Right hindlimb (tissue), 1 donor: ENCODE measurements around the gene MAP3K20.
"Not testable (repeated sequence)": the region's sequence is repeated elsewhere in the genome, so short reads cannot be mapped to it uniquely, and the experiment has no call there.

Experiments used
- DNase-seq: peaks from one replicate; pipeline ENCODE4 v3.0.0-alpha.2; 2018

MAP3K20 gene

DNA sequence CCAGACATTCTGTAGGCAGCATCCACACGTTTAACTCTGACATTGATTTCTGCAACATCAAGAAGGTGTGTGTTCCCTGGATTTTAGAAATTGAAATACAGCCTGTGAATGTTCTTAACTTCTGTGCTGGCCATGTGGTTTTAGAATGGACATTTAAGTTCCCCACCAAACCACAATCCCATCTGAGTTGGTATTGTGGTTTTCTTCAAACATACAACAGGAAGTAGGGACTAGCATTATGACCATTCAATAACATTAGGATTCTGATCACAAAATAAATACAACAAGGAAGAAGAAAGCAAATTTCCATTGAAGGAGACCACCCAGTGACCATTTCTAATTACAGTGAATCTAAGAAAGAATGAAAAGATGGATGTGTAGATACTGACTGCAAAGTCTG lies 51.2 kb downstream of the MAP3K20 start:
- DNase-seq, result no peak

DNA sequence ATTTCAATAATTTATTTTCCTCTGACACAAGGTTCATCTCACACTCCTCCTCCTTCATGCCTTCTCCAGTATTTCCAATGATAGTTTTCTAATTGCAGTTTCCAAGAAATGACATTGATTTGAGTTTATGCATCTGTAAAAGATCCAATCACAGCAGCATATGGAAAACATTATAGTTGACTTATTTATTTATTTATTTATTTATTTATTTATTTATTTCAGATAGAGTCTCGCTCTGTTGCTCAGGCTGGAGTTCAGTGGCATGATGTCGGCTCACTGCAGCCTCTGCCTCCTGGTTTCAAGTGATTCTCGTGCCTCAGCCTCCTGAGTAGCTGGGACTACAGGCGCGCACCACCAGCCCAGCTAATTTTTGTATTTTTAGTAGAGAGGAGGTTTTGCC lies 52.5 kb downstream of the MAP3K20 start:
- DNase-seq, result not testable (repeated sequence)

DNA sequence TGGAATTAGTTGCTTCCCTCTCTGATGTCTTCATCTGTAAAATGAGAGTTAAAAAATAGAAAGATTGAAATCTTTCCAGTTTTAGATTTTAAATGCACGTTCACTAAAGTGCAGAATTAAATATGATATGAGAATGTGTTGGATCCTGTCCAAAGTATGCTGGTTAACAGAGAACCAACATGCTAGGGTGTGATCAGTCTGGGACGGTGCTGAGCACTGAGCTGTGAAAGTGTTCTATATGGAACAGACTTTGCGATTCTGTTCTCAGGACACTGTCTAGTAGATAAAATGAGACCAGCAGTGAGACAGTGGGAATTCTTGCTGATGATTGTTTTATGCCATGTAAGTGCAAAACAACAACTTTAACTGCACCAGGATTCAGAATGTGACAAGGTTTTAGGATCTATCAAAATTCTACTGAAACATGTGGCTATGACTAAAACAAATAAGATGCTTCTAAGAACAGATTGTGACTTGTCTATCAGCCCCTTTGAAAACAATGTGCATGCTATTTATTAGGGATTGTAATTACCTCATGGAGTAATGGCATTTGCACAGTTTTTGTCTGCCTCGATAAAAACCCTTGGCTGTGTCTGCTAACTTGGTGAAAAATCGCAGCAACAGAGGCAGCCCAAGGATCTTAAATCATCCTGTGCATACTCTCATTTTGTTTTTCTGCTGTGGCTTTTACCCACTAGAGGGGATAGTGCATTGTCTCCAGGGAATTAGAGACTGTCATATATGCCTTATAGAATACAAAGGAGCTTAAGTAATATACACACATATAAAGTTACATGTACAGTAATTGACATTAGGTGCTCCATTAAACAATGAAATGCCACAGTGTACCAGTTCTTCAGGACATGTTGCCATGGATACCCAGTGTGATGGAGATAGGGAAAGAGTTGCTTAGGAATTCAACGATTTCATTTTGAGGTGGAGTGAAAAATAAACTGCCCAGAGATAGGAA lies 55.1 kb downstream of the MAP3K20 start:
- no peak for DNase-seq

DNA sequence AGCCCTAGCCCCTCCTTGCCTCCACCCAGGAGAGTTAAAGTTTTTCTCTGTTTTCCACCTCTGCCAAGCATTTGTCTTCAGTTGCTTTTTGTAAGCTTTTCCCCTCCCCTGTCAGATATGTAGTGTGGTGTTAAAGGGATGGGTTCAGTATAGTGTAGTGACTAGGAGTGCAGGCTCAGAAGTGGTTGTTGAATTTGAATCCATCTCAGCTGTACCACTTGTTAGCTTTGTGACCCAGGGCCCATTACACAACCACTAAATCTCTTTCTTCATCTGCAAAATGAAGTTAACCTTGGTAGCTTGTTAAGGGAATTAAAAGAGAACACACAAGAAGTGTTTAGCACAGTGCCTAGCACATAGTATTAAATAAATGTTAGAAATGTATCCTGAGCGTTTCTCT lies 56.9 kb downstream of the MAP3K20 start:
- no peak for DNase-seq

DNA sequence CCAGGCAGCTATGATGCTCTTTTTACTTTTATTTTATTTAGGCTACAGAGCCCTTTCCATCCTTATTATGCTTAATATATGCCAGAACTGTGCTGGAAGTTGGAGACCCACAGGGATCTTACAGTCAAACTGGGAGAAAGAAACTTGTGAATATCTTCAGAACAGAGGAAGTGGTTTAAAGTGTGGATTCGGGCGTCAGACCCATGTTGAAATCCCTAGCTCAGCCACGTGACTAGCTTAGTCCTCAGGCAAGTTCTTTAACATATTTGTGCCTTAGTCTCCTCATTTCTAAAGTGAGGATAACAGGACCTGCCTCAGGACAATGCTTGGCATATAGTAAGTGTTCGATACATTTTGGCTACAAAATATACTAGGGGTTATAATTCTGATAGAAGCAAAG lies 59.1 kb downstream of the MAP3K20 start:
- no peak for DNase-seq

DNA sequence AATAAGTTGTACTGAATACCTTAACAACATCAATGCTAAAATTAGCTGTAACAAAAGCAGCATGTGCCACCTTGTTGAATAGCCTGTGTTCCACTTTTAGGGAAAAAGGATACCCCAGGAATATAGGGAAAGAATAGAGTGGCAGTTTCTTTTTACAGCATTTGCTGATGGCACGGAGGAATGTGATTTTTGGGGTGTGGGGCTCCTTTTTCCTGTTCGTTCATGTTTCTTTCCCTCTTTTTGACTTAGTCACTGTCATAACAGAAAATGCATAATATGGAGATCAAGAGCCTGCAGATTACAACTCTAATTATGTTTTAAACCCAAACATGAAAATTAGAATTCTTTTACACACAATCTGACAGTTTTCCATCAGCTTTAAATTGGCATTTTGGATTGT lies 60.4 kb downstream of the MAP3K20 start:
- DNase-seq, result no peak

DNA sequence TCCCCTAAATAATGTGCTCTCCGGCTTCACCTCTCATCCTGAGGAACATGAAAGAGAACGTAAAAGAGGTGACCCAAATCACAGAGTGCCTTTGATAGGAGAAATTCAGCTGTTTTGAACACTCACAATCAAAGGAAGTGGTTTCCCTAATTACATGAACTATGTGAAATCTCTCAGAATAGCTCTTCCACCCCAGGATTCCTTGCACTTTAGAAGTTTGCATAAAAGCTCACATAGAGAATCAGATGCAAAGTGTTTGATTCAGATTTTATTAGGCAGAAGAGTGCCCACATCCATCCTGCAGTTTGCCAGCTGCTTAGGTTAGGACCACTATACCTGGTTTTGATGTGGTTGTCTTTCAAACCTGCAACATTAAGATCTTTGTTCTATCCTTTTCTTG lies 61.0 kb downstream of the MAP3K20 start:
- DNase-seq, result no peak

DNA sequence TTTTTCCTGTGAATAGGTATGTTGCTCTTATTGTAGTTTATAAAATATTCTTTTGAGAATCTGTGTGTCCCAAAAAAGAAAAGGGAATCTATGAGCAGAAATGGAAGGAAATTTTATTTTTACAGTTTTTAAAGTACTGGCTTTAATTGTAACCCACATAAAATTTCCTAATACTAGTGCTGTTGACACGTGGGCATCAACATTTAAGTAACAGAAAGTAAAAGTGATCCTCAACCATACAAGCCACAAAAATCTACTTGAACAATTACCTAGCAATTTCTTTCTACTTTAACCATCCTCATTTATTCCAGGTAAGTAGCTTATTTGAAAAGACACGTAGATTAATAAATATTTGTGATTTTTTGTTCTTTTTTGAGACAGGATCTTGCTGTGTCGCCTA lies 62.0 kb downstream of the MAP3K20 start:
- no peak for DNase-seq

DNA sequence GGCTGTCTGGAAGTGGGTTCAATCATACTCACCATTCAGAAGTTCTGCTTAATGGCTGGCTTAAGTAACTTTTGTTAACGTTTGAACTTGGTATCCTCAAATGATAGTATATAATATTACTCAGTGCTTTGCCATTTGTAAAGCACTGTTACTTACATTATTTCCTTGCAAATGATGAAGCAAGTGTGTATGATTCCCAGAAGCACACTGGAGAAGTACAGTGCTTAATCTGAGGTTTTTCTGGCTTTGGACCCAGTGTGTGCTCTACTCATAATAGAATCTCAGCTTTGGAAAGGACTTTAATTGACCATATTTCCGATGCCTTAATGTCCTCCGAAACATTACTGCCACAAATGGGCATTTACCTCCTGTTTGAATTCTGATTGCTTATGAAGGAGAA lies 63.3 kb downstream of the MAP3K20 start:
- no peak for DNase-seq

DNA sequence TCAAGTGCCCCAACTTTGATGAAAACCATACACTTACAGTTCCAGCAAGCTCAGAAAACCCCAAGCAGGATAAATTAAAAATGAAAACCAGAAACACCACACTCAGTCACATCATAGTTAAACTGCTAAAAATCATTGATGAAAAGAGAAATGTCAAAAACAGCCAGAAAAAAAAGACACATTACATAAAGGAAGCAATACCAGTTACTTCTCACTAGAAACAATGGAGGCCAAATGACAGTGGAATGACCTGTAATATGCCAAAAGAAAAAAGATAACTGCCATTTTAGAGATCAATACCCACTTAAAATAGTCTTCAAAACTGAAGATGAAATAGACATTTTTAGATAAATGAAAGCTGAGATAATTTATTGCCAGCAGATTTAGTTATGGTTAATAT lies 66.0 kb downstream of the MAP3K20 start:
- DNase-seq, result no peak

DNA sequence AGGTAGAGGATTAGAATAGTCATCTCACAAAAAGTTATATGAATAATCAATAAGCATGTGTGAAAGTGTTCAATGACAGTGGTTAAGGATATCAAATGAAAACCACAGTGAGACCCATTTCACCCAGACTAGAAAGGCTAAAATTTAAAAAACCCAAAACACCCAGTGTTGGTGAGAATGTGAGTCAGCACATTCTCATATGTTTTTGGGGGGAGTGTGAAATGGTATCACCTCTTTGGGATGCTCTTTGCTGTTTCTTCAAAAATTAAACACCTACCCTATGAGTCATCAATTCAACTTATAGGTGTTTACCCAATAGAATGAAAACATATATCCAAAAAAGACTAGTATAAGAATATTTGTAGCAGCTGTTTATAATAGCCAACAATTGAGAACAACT lies 69.8 kb downstream of the MAP3K20 start:
- no peak for DNase-seq

DNA sequence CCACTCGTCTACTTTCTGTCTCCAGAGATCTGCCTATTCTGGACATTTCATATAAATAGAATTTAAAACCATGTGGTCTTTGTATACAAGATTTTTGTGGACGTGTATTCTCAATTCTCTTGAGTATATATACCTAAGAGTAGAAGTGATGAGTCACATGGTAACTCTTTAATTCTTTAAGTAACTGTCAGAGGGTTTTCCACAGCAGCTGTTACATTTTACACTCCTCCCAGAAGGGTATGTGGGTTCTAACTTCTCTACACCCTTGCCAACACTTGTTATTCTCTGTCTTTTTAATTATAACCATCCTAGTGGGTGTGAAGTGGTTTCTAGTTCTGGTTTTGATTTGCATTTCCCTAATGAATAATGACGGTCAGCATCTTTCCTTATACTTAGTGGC lies 70.9 kb downstream of the MAP3K20 start:
- no peak for DNase-seq

DNA sequence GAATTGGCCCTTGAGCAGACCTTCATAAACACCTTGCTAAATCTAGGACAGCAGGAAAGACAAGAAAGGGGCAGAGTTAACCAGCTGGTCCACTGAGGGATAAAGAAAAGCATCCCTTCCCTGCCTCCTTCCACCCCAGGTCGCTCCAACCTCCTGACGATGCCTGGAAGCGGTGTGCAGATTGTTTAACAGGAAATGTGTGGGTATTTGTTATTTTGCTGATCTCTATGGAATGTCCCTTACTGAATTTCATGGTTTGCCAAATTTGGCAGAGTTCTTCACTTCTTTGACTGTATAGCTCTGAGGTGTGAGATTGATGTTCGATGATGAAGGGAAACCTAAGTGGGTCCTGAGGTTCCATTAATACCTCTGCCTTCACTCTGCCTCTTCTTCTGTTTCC lies 72.9 kb downstream of the MAP3K20 start:
- no peak for DNase-seq

DNA sequence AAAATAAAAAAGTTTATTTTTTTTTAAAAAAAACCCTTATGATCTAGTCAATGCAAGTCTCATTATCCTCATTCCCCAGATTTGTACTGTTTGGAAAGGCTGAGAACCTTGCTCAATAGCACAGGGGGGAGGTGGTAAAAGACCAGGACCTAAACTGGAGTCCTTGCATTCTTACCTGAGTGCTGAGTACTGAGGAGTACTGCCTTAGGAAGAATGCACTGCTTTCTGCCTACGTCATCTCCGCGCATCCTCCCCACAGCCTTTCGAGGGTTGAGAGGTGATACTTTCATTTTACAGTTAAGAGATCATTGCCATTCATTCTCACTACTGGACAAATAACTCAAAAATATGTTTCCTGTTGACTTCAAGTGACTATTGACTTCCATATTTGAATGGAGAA lies 73.8 kb downstream of the MAP3K20 start:
- DNase-seq, result no peak

DNA sequence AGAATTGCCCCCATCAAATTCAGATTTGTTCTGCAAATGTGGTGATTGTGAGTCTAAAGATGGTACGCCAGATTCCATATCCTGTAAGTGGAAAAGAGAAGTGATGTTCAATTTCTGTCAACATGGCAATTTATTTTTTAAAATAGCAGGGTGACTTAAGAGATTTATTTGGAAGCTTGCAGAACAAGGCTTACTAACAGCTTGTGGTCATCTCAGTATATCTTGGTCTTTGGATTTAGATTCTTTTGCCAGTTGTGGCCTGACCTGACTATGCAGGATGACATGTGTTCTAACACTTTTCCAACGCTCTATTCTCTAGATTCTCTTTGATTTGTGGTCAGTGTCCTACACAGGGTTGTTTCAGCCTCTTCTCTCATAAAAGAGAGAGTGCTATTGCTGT lies 74.4 kb downstream of the MAP3K20 start:
- no peak for DNase-seq

DNA sequence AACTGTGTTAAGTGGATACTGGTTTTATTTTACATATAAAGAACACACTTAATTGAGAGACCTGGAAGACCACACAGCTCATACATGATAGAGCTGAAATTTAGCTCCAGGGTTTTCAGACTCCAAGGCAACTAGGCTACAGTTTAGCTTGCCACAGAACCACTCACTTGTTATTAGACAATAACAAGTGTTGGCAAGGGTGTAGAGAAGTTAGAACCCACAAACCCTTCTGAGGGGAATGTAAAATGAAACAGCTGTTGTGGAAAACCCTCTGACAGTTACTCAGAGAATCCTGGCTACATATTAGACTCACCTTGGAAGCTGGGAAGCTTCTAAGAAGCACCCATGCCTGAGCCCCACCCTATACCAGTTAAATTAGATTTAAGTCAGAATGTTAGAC lies 75.3 kb downstream of the MAP3K20 start:
- DNase-seq, result no peak

DNA sequence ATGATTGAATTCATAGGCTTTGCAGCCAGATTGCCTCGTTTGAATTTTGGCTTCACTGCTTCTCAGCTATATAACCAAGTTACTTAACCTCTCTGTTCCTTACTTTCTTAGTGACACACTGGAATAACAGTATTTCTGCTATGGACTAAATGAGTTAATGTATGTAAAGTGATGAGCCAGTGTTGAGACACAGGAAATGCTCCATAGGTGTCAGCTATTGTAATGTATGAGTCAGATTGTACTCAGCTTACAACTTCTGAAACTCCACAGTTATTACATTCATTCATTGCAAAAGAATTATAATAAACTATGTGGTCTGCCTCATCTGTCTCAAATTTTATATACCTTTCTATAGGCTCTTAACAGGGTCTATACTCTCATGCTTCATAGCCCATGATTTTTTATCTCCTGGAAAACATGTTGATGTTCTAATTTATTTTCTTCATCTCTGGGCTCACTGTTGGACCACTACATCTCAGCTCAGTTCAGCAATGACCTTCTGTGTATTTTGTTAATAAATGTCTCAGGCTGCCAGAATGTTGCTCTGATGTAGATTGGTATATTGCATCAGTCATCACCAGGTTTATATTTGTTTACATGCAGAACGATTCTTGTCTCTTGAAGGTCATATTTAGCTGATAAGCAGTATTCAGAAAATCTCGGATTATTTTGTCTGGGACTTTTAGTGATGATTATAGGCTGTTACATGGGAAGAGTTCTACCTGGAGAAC lies 76.2 kb downstream of the MAP3K20 start:
- DNase-seq, result no peak

DNA sequence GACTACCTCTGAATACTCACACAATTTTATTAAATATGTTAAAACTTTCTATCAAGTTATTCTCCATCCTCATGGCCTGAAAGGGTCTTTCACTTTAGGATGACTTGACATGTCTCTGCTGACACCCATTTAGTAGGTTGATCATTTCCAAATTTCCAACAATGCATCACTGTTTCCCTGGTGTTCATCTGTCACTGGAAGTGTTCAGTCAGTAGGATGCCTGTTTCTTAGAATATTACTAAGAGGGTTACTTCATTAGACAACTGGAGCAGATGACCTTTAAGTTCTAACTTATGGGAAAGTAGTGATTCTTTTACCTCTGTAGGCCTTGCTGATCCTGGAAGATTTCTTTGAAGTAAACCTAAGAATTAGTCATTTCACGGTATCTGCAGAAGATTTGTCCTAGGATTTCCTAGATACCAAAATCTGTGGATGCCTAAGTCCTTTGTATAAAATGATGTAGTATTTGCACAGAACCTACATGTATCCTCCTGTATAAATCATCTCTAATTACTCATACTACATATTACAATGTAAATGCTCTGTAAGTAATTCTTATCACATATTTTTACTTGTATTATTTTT lies 77.7 kb downstream of the MAP3K20 start:
- no peak for DNase-seq

DNA sequence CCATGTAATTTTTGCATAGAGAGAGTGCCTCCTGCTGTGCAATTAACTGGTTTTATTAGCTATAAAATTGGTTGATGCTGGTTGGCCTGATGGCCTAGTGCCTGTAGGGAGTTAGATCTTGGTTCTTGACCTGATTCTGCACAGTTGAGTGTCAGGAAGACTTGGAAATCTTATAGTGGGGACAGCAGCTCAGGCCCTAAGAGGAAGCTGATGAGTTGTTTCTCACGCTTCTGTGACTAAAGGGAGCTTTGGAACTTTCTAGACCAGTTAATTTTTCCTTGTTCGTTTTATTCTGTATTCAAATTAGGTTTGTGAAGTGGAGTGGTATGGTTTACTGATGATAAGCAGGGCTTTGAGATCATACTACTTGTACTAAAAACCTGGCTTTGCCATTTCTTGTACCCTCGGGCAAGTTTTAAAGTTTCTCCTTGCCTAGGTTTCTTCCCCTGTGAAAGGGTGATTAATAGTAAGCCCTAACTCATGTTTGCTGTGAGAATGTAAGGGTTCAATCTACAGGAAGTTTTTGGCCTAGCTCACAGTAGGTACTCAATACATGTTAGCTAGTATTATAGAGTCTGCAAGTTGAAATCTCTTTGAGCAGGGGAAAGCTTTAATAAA lies 82.1 kb downstream of the MAP3K20 start:
- no peak for DNase-seq

DNA sequence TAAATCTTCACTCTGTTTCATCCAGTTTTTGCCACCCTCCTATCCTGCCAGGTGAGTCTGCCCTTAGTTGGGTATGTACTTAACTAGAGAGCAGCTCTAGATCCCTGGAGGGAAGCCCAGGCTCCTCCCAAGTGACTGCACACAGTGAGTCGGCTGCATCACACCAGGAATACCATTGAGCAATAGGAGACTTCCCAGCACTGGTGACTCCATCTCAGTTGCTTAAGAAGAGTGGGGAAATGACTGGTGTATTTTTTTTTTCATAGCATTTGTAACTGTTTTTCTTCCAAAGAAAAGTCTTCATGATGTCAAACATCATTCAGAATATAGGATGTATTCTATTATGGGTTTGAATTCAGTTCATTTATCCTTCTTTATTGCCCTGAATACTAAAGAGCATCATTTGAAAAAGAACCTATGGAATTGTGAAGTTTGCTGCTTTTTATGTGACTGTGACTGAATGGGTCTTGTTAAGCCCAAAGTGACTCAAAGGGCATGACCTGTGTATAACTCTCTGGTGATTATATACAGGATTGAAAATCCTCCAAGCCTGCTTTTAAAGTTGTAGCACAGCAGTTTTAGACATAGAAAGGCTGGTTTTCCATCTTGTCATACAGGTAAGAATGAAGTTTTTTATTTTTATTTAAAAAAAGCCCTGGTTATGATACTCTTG lies 84.3 kb downstream of the MAP3K20 start:
- no peak for DNase-seq

DNA sequence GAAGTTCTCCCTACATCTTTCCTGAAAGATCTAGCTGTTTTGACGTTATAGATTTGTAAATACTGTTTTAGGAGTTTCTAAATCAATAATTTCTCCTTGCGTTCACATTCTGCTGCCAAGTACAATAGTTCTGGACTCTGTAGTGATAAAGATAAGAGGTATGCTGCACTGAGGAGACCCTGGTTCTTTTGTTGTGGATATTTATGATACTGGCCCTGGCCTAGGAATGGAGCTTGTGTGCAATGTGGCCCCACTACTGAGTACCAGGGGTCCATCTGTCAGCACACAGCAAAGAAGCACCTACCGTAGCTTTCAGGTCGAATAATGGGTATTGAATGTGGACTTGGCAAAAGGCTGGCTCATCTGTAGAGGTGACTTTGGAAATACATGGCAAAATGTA lies 85.0 kb downstream of the MAP3K20 start:
- no peak for DNase-seq

DNA sequence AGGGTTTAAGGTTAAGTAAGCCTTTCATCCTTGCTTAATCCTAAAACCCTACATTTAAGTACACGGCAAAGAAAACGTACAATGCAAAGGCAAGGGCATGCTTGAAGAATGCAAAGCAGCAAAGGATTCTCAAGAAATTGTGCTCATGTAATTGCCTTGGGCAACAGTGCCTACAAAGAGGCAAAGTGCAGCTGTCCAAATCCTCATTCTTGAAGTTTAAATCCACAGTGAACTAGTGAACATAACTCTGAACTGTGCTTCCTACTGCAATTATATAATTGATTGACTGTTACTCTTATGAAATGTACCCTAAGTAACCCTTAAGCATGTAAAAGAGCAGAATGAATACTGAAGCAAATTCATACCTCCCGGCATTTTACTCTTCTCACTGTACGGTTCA lies 85.4 kb downstream of the MAP3K20 start:
- no peak for DNase-seq

DNA sequence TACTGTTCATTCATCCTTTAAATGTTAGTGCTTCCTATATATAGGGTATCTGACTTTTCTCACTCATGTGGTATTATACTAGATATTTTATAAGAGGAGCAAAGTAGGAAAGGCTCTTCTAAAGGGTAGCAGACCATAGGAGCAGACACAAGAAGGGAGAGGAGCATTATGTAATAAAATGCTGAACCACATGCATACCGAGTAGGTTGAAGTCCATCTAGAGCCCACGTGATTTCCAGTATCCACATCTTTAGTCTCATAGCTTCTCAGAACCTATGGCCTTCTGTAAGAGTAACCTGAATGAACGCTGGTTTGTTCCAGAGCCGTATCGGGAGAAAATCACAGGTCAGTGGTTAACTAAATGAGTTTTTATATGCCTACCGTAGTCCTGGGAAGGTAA lies 85.9 kb downstream of the MAP3K20 start:
- no peak for DNase-seq
